ENCODE data around the gene RAB31. TPM values are rescaled to one million over a fixed set of nuclear protein-coding genes. Genes with fewer than 3 reads are reported as not detected.

Gene RAB31
- total and polyA plus RNA-seq, 2 donors from 2014 or later = 17.3 to 77.1 TPM

DNA sequence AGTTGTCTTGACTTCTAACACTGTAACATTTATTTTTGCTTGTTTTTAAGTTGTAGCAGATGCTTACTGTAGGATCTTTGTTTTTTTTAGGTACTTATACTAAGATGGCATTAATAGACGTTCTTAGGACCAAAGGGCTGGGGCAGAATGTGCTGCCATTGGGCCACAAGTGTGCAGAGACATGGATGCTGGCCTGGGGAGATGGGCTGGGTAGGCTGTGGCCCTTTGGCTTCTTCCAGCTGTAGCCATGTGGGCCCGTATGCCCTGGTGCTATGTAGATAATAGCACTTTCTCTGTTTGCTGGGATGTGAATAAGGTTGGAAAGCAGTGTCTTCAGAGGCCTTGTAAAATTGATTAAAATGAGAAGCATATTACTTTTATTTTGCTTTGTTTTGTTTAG lies 18.8 kb downstream of the RAB31 start:
- Histone ChIP-seq H3K4me1 (ENCODE audit: control insufficient read depth in 2 of 3, insufficient read depth in 2 of 3, low read depth in 1 of 3, low read length in 3 of 3) (no peaks in the 10 kb centered on the region), H3K36me3 (ENCODE audit: control insufficient read depth in 2 of 3, insufficient read depth in 3 of 3, low read length in 3 of 3) (peaks cover 0 to under 1% (median 0%) of the 10 kb centered on the region in 3 donors), H3K9ac (ENCODE audit: low read length in 3 of 3) (no peak overlapping the region), H3K27me3 (ENCODE audit: control insufficient read depth, insufficient read depth, low read length) (no peaks in the 10 kb centered on the region), H3K4me3 (ENCODE audit: low read length in 3 of 3) (no peak overlapping the region), H3K27ac (ENCODE audit: low read depth in 2 of 2, low read length in 2 of 2) (no peak overlapping the region), H3K9me3 (ENCODE audit: control insufficient read depth in 2 of 3, insufficient read depth in 1 of 3, low read length in 3 of 3) (no peaks in the 10 kb centered on the region)
- DNase-seq (no peak), FAIRE-seq (no peak)
- intact Hi-C loops (cut with DNase I) = no loop called here
- no peak for TF ChIP-seq CTCF (IDR thresholded peaks at IDR 0.05; ENCODE audit: borderline replicate concordance, extremely low read depth, insufficient read depth)

DNA sequence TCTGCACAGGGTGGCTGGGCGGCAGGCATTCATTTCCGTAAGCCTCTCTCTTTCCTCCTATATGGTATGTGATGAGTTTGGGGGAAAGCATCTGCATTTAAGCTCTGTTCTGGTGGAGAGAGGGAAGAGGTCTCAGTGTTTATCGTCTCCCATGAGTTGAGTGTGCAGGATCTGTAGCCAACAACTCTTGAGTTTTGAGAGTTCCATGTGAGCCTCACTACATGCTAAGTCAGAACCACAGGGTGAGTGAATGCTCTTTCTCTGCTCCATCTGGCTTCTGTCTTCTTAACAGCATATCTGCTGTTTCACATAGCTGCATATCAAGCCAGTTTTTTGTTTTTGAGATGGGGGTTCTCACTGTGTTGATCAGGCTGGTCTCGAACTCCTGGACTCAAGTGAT lies 22.7 kb downstream of the RAB31 start:
- FAIRE-seq (no peak), DNase-seq (no peak)

GRCh38 chr18:9731380-9731779 lies 23.3 kb downstream of the RAB31 start:
- Histone ChIP-seq H3K4me3 (ENCODE audit: low read length in 3 of 3) (no peak overlapping the region), H3K27ac (ENCODE audit: low read depth in 2 of 2, low read length in 2 of 2) (no peak overlapping the region), H3K9ac (ENCODE audit: low read length in 3 of 3) (no peak overlapping the region), H3K4me1 (ENCODE audit: control insufficient read depth in 2 of 3, insufficient read depth in 2 of 3, low read depth in 1 of 3, low read length in 3 of 3) (no peaks in the 10 kb centered on the region), H3K9me3 (ENCODE audit: control insufficient read depth in 2 of 3, insufficient read depth in 1 of 3, low read length in 3 of 3) (no peaks in the 10 kb centered on the region), H3K36me3 (ENCODE audit: control insufficient read depth in 2 of 3, insufficient read depth in 3 of 3, low read length in 3 of 3) (peaks cover 0 to 8% (median 0%) of the 10 kb centered on the region in 3 donors), H3K27me3 (ENCODE audit: control insufficient read depth, insufficient read depth, low read length) (no peaks in the 10 kb centered on the region)
- intact Hi-C loops (cut with DNase I) = no loop called here
- DNase-seq (no peak), FAIRE-seq (no peak)
- no peak for TF ChIP-seq CTCF (IDR thresholded peaks at IDR 0.05; ENCODE audit: borderline replicate concordance, extremely low read depth, insufficient read depth)

More for the DNA sequence above, 22.7 kb downstream of the RAB31 start:
- peaks cover 0 to 8% (median 0%) of the 10 kb centered on the region in 3 donors for H3K36me3 ChIP-seq (ENCODE audit: control insufficient read depth in 2 of 3, insufficient read depth in 3 of 3, low read length in 3 of 3)
- H3K9ac ChIP-seq (ENCODE audit: low read length in 3 of 3) = no peak overlapping the region
- H3K4me1 ChIP-seq (ENCODE audit: control insufficient read depth in 2 of 3, insufficient read depth in 2 of 3, low read depth in 1 of 3, low read length in 3 of 3) = no peaks in the 10 kb centered on the region
- no peak overlapping the region for H3K27ac ChIP-seq (ENCODE audit: low read depth in 2 of 2, low read length in 2 of 2)
- no peaks in the 10 kb centered on the region for H3K27me3 ChIP-seq (ENCODE audit: control insufficient read depth, insufficient read depth, low read length)
- no peak overlapping the region for H3K4me3 ChIP-seq (ENCODE audit: low read length in 3 of 3)
- no peaks in the 10 kb centered on the region for H3K9me3 ChIP-seq (ENCODE audit: control insufficient read depth in 2 of 3, insufficient read depth in 1 of 3, low read length in 3 of 3)
- intact Hi-C loops (cut with DNase I) = no loop called here
- TF ChIP-seq CTCF (IDR thresholded peaks at IDR 0.05; ENCODE audit: borderline replicate concordance, extremely low read depth, insufficient read depth) = no peak

GRCh38 chr18:9732031-9732430 lies 23.9 kb downstream of the RAB31 start:
- H3K4me1 ChIP-seq (ENCODE audit: control insufficient read depth in 2 of 3, insufficient read depth in 2 of 3, low read depth in 1 of 3, low read length in 3 of 3) = no peaks in the 10 kb centered on the region
- H3K9me3 ChIP-seq (ENCODE audit: control insufficient read depth in 2 of 3, insufficient read depth in 1 of 3, low read length in 3 of 3) = no peaks in the 10 kb centered on the region
- H3K27me3 ChIP-seq (ENCODE audit: control insufficient read depth, insufficient read depth, low read length) = no peaks in the 10 kb centered on the region
- no peak for FAIRE-seq
- TF ChIP-seq CTCF (IDR thresholded peaks at IDR 0.05; ENCODE audit: borderline replicate concordance, extremely low read depth, insufficient read depth) = no peak
- H3K27ac ChIP-seq (ENCODE audit: low read depth in 2 of 2, low read length in 2 of 2) = no peak overlapping the region
- H3K9ac ChIP-seq (ENCODE audit: low read length in 3 of 3) = no peak overlapping the region
- no peak overlapping the region for H3K4me3 ChIP-seq (ENCODE audit: low read length in 3 of 3)
- peaks cover 0 to 8% (median 0%) of the 10 kb centered on the region in 3 donors for H3K36me3 ChIP-seq (ENCODE audit: control insufficient read depth in 2 of 3, insufficient read depth in 3 of 3, low read length in 3 of 3)
- intact Hi-C loops (cut with DNase I) = no loop called here
- no peak for DNase-seq
